ENCODE results near the gene AKAIN1. TPM values are rescaled to one million over a fixed set of nuclear protein-coding genes. Genes with fewer than 3 reads are reported as not detected.

The AKAIN1 gene
- total RNA-seq, 1 donor from 2014 or later, result not detected

DNA sequence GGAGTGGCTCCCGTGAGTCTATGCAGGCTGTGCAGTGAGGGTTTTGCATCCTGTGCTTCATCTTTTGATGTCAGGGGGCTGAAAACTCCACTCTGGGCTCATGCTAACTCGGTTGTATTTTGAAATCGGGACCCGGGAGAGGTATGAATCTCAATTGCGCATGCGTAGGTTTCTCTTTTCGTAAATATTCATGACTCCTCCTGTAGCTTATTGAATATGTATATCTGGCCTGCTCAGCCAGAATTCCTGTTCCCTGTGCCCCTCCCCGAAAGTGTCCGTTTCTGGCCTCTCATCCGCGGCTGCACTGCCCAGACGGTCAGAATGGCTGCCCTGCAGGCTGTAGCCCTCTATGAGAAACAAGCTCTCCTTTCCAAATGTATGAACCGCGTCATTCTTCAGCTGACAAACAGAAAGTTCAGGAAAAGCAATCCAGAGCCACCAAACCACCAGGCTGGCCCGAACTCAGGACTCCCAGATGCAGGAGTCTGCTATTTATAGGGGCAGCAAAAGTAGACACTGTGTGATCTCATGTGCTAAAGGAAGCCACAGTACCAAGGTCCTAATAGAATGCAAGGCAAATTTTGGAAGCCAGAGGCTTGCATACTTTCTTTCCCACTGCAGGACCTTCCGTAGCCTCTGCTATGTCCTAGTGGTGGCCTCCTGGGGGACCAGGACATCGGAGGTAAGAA, 41.7 kb downstream of the AKAIN1 start:
- H3K27ac ChIP-seq (replicated peaks), result peak overlapping the region; percentile 69
- TF ChIP-seq, protein P1, sequence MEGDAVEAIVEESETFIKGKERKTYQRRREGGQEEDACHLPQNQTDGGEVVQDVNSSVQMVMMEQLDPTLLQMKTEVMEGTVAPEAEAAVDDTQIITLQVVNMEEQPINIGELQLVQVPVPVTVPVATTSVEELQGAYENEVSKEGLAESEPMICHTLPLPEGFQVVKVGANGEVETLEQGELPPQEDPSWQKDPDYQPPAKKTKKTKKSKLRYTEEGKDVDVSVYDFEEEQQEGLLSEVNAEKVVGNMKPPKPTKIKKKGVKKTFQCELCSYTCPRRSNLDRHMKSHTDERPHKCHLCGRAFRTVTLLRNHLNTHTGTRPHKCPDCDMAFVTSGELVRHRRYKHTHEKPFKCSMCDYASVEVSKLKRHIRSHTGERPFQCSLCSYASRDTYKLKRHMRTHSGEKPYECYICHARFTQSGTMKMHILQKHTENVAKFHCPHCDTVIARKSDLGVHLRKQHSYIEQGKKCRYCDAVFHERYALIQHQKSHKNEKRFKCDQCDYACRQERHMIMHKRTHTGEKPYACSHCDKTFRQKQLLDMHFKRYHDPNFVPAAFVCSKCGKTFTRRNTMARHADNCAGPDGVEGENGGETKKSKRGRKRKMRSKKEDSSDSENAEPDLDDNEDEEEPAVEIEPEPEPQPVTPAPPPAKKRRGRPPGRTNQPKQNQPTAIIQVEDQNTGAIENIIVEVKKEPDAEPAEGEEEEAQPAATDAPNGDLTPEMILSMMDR (IDR thresholded peaks at IDR 0.05; ENCODE audit: borderline replicate concordance), result no peak
- no peaks in the 10 kb centered on the region for H3K27me3 ChIP-seq (ENCODE audit: low read depth)
- intact Hi-C loops (cut with micrococcal nuclease), result no loop called here
- no peaks in the 10 kb centered on the region for H3K9me3 ChIP-seq (replicated peaks)
- no peaks in the 10 kb centered on the region for H3K36me3 ChIP-seq
- peak overlapping the region; percentile 21 for H3K4me3 ChIP-seq
- no peak for DNase-seq
- peaks cover 9% of the 10 kb centered on the region for H3K4me1 ChIP-seq

DNA sequence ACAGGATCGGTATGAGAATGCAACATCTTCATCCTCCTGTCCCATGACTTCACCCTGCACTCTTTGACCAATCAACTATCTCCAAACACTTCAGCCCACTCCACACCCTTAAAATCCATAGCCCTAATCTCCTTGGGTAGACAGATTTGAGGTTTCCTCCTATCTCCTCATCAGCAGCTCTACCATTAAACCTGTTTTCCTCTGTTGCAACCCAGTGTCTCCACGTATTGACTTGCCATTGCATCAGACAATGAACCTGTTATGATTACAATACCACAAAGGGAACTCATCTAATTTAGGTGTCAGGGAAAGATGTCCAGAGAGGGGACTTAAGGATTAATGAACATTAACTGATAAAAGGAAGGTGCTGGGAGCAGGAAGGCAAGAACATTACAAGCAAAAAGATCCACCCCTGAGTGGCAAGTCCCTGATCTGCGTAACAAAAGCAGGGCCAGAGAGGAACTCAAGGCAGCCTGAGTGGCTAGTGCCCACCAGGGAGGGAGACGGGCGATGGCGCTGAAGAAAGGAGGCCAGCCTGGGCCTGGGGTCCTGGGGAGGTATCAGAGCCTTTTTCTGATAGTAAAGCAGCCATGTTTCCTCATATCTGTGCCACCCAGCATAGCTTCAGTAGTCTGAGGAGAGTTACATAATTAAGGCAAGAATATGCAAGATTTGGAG, 44.6 kb downstream of the AKAIN1 start:
- intact Hi-C loops (cut with micrococcal nuclease), result no loop called here
- Histone ChIP-seq H3K27ac (replicated peaks) (no peak overlapping the region), H3K27me3 (ENCODE audit: low read depth) (no peaks in the 10 kb centered on the region), H3K4me1 (peaks cover 9% of the 10 kb centered on the region), H3K4me3 (no peak overlapping the region), H3K9me3 (replicated peaks) (no peaks in the 10 kb centered on the region), H3K36me3 (no peaks in the 10 kb centered on the region)
- DNase-seq, result no peak
- TF ChIP-seq, protein P1 (IDR thresholded peaks at IDR 0.05; ENCODE audit: borderline replicate concordance), result no peak

DNA sequence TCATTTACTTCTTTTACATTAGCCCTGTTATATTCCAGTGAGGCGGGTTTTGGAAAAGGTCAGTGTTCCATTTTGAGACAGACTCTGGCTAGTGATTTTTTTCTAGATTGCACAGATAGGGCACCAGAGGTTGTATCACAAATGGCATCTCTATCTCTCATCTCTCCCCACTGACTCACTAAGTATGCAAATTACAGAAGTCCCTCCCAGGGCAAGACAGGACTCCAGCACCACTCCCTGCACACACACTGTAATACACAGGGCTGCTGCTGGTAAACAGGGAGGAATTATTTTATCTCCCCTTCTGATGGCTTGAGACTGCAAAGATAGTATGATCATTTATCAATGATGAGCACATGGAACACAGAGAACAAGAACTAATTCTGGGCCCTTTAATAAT, 46.2 kb downstream of the AKAIN1 start:
- DNase-seq, result no peak
- TF ChIP-seq, protein P1 (IDR thresholded peaks at IDR 0.05; ENCODE audit: borderline replicate concordance), result no peak
- Histone ChIP-seq H3K27me3 (ENCODE audit: low read depth) (no peaks in the 10 kb centered on the region), H3K27ac (replicated peaks) (no peak overlapping the region), H3K36me3 (no peaks in the 10 kb centered on the region), H3K9me3 (replicated peaks) (no peaks in the 10 kb centered on the region), H3K4me3 (no peak overlapping the region), H3K4me1 (peaks cover 9% of the 10 kb centered on the region)
- intact Hi-C loops (cut with micrococcal nuclease), result no loop called here

DNA sequence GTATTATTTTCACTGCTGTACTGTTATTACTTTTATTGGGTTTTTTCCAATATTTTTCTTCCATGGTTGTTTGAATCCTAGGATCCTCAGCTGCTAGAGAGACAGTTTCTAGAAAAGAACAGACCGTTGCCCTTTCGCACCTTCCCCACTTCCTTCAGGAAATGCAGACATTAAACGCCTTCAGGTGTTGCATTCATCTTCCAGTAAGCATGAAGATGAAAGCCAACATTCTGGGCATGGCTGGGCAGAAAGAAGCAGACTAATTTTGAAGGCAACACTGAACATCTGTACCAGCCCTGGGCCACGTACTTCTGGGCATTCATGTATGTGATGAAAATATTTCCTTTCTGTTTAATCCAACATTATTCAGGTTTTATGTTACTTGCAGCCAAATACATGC, 51.0 kb downstream of the AKAIN1 start:
- TF ChIP-seq, protein P1 (IDR thresholded peaks at IDR 0.05; ENCODE audit: borderline replicate concordance), result no peak
- no peaks in the 10 kb centered on the region for H3K36me3 ChIP-seq

DNA sequence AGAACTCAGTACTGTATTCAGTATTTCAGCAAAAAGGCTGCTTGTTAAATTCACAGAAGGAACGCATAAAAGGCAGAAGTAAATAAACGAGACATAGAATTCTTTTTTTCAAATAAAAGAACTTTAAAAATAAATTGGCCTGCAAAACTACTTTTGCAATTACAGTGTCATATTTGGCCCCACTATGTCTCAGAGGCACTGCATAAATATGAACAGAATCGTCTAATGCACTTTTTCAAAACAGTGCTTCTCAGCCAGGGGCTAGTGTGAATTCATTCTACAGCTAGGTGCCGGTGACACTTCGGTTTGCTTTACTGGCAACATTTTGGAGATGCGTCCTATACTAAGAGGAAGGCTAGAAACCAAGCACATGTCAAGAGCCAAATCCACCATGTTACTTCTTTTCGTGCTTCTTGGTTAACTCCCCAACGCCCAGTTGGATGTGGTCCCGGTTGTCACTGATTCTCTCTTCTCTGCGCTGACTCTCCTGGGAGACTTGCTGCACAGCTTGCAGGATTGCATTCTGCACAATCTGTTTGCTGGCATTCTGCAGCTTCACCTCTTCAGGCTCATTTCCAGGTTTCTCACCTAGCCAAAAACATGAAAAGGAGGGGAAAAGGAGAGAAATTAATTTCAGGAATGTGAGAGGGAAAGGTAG, 51.8 kb downstream of the AKAIN1 start:
- Histone ChIP-seq H3K4me3 (no peak overlapping the region), H3K9me3 (replicated peaks) (no peaks in the 10 kb centered on the region), H3K27me3 (ENCODE audit: low read depth) (no peaks in the 10 kb centered on the region), H3K27ac (replicated peaks) (peak overlapping the region; percentile 48), H3K36me3 (no peaks in the 10 kb centered on the region), H3K4me1 (peaks cover 7% of the 10 kb centered on the region)
- TF ChIP-seq, protein P1 (IDR thresholded peaks at IDR 0.05; ENCODE audit: borderline replicate concordance), result no peak
- intact Hi-C loops (cut with micrococcal nuclease), result no loop called here
- no peak for DNase-seq

More for the DNA sequence above, 51.0 kb downstream of the AKAIN1 start:
- H3K27me3 ChIP-seq (ENCODE audit: low read depth), result no peaks in the 10 kb centered on the region
- DNase-seq, result no peak
- H3K27ac ChIP-seq (replicated peaks), result no peak overlapping the region
- H3K9me3 ChIP-seq (replicated peaks), result no peaks in the 10 kb centered on the region
- intact Hi-C loops (cut with micrococcal nuclease), result no loop called here
- peaks cover 7% of the 10 kb centered on the region for H3K4me1 ChIP-seq
- no peak overlapping the region for H3K4me3 ChIP-seq
